A549 (cell line): ENCODE results near the gene THBS2.

Source experiments
- CHD4 ChIP-seq: fragments of 200-600 bp; sonication (generic); IDR thresholded peaks from 2 replicates; pipeline ENCODE4 v1.6.1; 2016; ENCODE audit warnings: antibody characterized with exemption, mild to moderate bottlenecking, borderline replicate concordance
- ESRRA ChIP-seq: fragments of 150-350 bp; IDR thresholded peaks from 2 replicates; pipeline ENCODE4 v1.6.1; 2014; ENCODE audit warnings: mild to moderate bottlenecking, low read length, borderline replicate concordance
- HDAC2 ChIP-seq: fragments of 200-600 bp; sonication (generic); IDR thresholded peaks from 2 replicates; pipeline ENCODE4 v1.6.1; 2016
- MAFK ChIP-seq: fragments of 450-650 bp; IDR thresholded peaks from 2 replicates; pipeline ENCODE4 v1.6.1; 2014; ENCODE audit not compliant: partially characterized antibody
- NPAS2 ChIP-seq: fragments of 250-450 bp; sonication (Bioruptor Pico); IDR thresholded peaks from 2 replicates; pipeline ENCODE4 v1.8.0; 2022; ENCODE audit warnings: mild to moderate bottlenecking, moderate library complexity, borderline replicate concordance
- POLR2A ChIP-seq: IDR thresholded peaks from 2 replicates; pipeline ENCODE4 v1.6.1; 2012; ENCODE audit warnings: mild to moderate bottlenecking, low read length
- RAD21 ChIP-seq, 2 experiments: fragments of >200 bp in 1 of 2; sonication (Bioruptor Twin) in 1 of 2; formaldehyde crosslinking in 1 of 2; IDR thresholded peaks in 1 of 2; conservative IDR thresholded peaks in 1 of 2; 2 replicates in 1 of 2; 3 replicates in 1 of 2; pipeline ENCODE4 v1.6.1; 2012 to 2018; ENCODE audit warnings: inconsistent platforms in 1 of 2
- SREBF2 ChIP-seq: fragments of 450-650 bp; IDR thresholded peaks from 2 replicates; pipeline ENCODE4 v1.6.1; 2014; ENCODE audit warnings: mild to moderate bottlenecking, moderate library complexity
- TP53 ChIP-seq: fragments of 250-450 bp; sonication (Bioruptor Pico); IDR thresholded peaks from 2 replicates; pipeline ENCODE4 v1.5.0; 2021; ENCODE audit warnings: mild to moderate bottlenecking, moderate library complexity
- ZFP36 ChIP-seq: fragments of 450-650 bp; IDR thresholded peaks from 2 replicates; pipeline ENCODE4 v1.6.1; 2014; ENCODE audit warnings: borderline replicate concordance; ENCODE audit not compliant: partially characterized antibody
- TF ChIP-seq, protein P1 (sequence below): fragments of >200 bp; sonication (Bioruptor Twin); formaldehyde crosslinking; IDR thresholded peaks from 3 replicates; pipeline ENCODE4 v1.5.1; 2016
- TF ChIP-seq, protein P2 (sequence below): fragments of 450-650 bp; IDR thresholded peaks from 2 replicates; pipeline ENCODE4 v1.6.1; 2014; ENCODE audit warnings: antibody characterized with exemption
- TF ChIP-seq, protein P3 (sequence below): IDR thresholded peaks from 2 replicates; pipeline ENCODE4 v1.6.1; 2012

DNA sequence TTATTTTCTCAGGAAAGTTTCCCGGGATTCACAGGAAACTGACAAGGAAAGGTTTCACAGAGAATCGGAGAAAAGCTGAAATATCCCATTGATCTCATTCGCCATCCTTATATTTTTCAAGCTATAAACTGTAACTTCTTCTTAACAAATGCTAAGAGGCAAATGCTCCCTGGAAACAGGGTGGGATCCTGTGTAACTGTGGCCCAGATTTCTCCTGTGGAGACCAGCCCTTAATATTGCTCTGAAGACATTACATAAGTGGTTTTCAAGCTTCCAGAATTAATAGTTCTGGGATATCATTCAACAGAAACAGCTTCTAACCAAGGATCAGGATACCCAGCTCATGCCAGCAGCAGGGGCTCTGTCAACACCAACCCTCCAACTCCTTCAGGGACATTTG lies 69.2 kb downstream of the THBS2 start:
- TF ChIP-seq, protein P1, sequence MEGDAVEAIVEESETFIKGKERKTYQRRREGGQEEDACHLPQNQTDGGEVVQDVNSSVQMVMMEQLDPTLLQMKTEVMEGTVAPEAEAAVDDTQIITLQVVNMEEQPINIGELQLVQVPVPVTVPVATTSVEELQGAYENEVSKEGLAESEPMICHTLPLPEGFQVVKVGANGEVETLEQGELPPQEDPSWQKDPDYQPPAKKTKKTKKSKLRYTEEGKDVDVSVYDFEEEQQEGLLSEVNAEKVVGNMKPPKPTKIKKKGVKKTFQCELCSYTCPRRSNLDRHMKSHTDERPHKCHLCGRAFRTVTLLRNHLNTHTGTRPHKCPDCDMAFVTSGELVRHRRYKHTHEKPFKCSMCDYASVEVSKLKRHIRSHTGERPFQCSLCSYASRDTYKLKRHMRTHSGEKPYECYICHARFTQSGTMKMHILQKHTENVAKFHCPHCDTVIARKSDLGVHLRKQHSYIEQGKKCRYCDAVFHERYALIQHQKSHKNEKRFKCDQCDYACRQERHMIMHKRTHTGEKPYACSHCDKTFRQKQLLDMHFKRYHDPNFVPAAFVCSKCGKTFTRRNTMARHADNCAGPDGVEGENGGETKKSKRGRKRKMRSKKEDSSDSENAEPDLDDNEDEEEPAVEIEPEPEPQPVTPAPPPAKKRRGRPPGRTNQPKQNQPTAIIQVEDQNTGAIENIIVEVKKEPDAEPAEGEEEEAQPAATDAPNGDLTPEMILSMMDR: no peak
- no peak for TF ChIP-seq POLR2A
- no peak for TF ChIP-seq CHD4
- TF ChIP-seq, protein P2, sequence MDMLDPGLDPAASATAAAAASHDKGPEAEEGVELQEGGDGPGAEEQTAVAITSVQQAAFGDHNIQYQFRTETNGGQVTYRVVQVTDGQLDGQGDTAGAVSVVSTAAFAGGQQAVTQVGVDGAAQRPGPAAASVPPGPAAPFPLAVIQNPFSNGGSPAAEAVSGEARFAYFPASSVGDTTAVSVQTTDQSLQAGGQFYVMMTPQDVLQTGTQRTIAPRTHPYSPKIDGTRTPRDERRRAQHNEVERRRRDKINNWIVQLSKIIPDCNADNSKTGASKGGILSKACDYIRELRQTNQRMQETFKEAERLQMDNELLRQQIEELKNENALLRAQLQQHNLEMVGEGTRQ: no peak
- TF ChIP-seq, protein P3, sequence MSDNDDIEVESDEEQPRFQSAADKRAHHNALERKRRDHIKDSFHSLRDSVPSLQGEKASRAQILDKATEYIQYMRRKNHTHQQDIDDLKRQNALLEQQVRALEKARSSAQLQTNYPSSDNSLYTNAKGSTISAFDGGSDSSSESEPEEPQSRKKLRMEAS: no peak
- no peak for TF ChIP-seq RAD21 (conservative IDR thresholded peaks at IDR 0.05 in 1 of 2, IDR thresholded peaks at IDR 0.05 in 1 of 2)
- TF ChIP-seq ESRRA: no peak
- TF ChIP-seq TP53: no peak
- no peak for TF ChIP-seq SREBF2
- TF ChIP-seq MAFK: no peak
- no peak for TF ChIP-seq ZFP36
- TF ChIP-seq NPAS2: no peak
- TF ChIP-seq HDAC2: no peak
